ENCODE data around the gene ATP2C2.

The ATP2C2 gene

GRCh38 chr16:84479716-84480450, 111.5 kb downstream of the ATP2C2 start:
- FAIRE-seq = no peak

DNA sequence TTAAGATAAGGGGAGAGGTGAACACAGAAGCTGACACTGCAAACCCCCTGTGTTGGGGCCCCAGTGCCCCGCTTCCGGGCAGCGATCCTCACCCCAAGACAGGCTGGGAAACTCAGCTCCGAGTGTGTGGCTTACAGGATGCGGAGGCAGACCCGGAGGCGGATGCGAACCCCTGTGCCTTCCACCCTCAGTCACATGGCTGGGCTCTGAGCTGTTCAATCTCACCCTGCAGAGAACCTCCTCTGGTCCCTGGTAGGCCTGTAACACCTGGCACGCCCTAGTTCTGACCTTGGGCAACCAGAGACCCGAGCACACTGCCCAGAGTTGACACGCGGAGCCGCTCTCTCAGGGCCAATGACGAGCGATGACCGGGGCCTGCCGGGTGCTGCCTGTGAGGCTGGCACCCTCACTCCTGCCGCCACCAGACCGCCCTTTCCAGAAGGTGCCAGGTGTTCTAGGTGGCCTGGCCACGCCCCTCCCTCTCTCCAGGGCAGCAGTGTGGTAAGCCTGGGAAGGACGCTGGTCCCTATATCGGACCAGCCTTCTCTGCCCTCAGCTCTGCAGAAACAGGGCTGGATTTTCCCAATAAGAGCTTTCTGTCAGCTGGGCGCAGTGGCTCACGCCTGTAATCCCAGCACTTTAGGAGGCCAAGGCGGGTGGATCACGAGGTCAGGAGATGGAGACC, 112.9 kb downstream of the ATP2C2 start:
- no peak for FAIRE-seq

- no peak for FAIRE-seq
Observed at GRCh38 chr16:84482001-84482891, 113.9 kb downstream of the ATP2C2 start.

- FAIRE-seq = no peak
Observed at GRCh38 chr16:84482951-84483881, 114.9 kb downstream of the ATP2C2 start.

- no peak for FAIRE-seq
Observed at GRCh38 chr16:84483882-84484565, 115.7 kb downstream of the ATP2C2 start.

DNA sequence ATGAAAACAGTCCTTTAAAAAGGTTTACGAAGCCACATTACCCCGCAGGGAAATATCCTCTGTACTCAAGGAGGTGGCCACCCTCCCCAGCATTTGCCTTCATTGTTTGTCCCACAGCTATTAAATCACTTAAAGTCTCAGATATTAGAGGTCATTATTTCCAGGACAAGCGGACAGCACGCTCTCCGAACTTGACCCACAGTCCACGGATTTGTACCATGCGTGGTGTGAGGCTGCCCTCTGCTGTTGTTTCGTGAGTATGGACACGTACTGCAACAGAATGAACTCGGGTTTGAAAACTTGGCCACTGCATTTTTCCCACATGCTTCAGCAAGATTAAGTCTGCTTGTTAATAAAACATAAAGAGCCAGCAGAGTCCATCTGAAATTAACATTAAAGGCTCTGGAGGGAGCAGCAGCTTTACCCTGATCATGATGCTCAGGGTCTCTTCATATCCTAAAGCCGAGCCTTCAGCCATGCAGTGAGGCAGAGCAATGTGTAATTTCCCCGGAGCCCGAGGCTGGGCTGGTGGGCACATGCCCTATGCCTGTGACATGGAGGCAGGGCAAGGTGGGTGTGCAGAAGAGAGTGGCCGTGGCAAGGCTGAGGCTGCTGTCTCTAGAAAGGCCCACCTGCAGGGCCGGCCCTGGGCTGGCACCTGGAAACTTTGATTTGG, 116.4 kb downstream of the ATP2C2 start:
- no peak for FAIRE-seq

DNA sequence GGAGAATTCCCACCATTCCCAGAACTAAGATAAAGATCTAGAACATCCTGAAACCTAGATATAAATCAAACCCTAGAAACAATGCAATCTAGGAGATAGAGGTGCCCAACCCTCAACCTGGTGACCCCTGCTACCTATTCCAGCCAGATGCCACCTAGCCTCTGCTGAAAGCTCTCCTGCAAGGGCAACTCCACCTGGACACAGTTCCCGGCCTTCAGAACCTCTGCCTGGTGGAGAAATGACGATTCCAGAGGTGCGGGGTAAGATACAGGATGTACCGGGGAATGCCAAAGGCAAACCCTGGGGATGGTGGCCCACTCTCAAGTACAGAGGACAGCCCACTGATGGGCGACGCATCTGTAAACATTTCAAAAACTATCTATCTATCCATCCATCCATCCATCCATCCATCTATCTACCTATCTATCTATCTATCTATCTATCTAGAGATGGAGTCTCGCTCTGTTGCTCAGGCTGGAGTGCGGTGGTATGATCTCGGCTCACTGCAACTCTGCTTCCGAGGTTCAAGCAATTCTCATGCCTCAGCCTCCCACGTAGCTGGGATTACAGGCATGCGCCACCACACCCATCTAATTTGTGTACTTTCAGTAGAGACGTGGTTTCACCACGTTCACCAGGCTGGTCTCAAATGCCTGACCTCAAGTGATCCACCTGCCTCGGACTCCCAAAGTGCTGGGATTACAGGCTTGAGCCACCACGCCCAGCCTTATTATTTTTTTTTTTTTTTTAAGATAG, 117.1 kb downstream of the ATP2C2 start:
- no peak for FAIRE-seq

GRCh38 chr16:84486126-84486525, 117.8 kb downstream of the ATP2C2 start:
- FAIRE-seq = no peak

DNA sequence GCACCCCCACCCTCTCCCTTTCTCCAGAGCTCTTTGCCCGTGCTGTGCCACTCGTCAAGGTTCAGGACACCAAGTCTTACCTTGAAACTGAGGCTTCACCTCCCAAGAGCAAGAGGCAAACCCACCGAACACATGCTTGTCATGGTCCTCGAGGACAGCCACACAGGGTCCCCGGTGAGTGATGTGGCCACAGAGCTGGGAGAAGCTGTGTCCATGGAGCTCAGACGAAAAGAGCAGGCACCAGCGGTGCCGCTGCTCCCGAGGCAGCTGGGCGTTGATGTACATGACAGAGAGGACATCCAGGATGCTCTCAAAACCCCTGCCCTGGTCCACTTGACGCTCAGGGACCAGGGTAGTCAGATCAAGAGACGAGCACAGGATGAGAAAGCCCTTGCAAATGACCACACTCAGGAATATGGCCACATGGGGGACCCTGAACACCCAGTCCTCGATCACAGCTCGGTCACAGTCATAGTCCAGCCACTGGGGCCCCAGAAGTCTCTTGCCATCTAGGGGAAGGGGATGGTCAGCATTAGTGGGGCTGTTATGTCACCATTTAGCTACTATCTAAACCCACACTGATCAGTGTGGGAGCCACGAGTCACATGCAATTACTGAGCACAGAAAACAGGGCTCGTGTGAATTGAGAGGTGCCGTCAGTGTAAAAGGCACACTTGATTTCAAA, 118.4 kb downstream of the ATP2C2 start:
- no peak for FAIRE-seq

GRCh38 chr16:84487358-84487757, 119.0 kb downstream of the ATP2C2 start:
- no peak for FAIRE-seq

DNA sequence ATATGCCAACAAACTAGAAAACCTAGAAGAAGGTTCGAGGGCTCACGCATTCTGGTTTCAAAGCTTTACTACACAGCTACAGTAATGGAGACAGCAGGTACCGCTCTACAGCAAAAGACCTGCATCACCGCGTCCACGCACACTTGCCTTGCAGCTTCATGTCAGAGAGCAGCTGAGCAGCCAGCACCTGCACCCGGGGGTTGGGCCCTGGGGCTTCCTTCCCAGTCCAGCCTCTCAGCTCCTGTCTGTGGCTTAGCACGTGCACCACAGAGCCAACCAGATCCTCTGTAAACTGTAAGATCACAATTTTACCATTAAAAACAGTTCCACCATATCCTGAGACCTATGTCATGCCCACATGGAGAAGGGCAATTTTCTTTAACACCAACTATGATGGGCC, 120.8 kb downstream of the ATP2C2 start:
- no peak for FAIRE-seq

- FAIRE-seq = no peak
Observed at GRCh38 chr16:84495506-84495905, 127.2 kb downstream of the ATP2C2 start.

DNA sequence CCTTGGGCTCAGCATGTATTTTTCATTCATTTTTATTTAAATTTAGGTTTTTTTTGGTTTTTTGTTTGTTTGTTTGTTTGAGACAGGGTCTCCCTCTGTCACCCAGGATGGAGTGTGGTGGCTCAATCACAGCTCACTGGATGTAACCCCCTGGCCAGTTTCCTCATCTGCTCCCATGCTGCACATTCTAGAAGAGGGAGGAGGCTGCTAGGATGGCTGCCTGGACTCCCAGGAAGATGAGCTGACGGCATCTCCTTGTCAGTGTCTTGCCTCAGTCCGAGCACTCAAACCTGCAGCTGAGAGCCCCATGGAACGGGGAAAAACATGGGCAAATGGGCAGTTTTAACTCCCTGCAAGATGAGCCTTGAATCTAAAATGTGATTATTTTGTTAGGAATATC, 128.7 kb downstream of the ATP2C2 start:
- FAIRE-seq = no peak

DNA sequence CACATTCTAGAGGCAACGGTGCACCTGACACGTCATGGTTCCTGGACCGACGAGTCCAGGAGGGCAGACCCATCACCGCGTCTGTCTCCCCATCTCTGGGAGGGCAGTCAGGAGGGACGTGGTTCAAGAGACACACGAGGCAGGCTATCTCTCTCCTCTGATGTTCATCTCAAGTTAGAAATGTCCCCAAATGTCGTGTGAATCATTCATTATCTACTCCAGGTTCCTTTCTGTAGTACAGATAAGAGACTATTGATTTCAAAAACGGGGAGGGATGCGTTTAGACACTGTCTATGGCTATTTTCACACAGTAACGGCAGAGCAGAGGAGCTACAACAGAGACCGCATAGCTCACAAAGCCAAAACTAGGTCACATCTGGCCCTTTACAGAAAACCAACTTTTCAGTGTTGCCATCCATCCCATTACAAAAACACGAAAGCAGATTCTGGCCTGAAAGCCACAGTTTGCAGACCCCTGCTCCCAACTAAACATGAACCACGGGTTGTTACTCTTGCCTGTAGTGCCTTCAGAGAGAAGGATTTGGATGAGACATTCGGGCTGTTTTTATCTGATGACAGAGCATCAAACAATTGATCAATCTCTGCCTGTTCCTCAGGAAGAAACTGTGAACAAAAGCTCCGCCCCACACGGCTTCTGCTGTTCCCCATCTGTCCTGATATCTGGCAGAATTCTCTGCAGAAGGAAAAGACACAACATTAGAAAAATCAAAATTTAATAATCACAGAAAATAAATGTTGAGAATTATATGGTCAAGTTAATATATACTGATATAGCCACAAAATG, 129.3 kb downstream of the ATP2C2 start:
- no peak for FAIRE-seq

- FAIRE-seq = no peak
Observed at GRCh38 chr16:84498223-84498610, 129.9 kb downstream of the ATP2C2 start.

- FAIRE-seq = no peak
Observed at GRCh38 chr16:84498859-84499620, 130.7 kb downstream of the ATP2C2 start.

- FAIRE-seq = no peak
Observed at GRCh38 chr16:84499638-84500037, 131.3 kb downstream of the ATP2C2 start.

- no peak for FAIRE-seq
Observed at GRCh38 chr16:84500531-84500930, 132.2 kb downstream of the ATP2C2 start.
